ENCODE measurements around the gene FBXL7.

The FBXL7 gene

DNA sequence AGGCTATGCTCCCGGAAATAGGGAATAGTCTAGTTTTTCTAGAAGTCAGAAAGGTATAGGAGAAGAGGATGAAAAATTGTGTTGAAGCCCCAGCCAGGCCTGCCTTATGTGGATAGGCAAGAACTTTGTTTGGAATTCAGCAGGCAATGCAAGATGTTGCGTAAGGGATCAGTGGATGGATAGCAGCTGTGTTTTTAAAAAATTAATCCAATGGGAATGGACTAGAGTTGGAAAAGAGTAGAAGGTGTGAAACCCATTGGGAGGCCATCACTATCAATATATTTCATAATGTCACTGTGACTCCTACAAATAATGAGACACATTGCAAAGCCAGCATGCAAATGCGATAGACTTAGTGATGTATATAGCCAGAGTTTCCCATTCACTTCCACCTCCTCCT lies 397.7 kb downstream of the FBXL7 start:
- H3K9me3 ChIP-seq (ENCODE audit: insufficient read depth, low read length): no peaks in the 10 kb centered on the region
- H3K27me3 ChIP-seq (ENCODE audit: low read depth, low read length): no peaks in the 10 kb centered on the region
- H3K27ac ChIP-seq (ENCODE audit: low read length): no peak overlapping the region
- no peaks in the 10 kb centered on the region for H4K20me1 ChIP-seq (ENCODE audit: insufficient read depth, low read length)
- H3K79me2 ChIP-seq (ENCODE audit: low read length): no peaks in the 10 kb centered on the region
- no peak overlapping the region for H2AFZ ChIP-seq (ENCODE audit: low read depth, low read length)
- H3K36me3 ChIP-seq (replicated peaks; ENCODE audit: low read depth, low read length): no peaks in the 10 kb centered on the region
- H3K4me2 ChIP-seq (ENCODE audit: low read length): no peak overlapping the region
- H3K4me3 ChIP-seq (ENCODE audit: low read length): no peak overlapping the region
- no peak overlapping the region for H3K9ac ChIP-seq (ENCODE audit: low read length)
- no peaks in the 10 kb centered on the region for H3K4me1 ChIP-seq (ENCODE audit: low read length)
- TF ChIP-seq EZH2phosphoT487 (IDR thresholded peaks at IDR 0.05; ENCODE audit: low read depth): no peak
- TF ChIP-seq, protein P1, sequence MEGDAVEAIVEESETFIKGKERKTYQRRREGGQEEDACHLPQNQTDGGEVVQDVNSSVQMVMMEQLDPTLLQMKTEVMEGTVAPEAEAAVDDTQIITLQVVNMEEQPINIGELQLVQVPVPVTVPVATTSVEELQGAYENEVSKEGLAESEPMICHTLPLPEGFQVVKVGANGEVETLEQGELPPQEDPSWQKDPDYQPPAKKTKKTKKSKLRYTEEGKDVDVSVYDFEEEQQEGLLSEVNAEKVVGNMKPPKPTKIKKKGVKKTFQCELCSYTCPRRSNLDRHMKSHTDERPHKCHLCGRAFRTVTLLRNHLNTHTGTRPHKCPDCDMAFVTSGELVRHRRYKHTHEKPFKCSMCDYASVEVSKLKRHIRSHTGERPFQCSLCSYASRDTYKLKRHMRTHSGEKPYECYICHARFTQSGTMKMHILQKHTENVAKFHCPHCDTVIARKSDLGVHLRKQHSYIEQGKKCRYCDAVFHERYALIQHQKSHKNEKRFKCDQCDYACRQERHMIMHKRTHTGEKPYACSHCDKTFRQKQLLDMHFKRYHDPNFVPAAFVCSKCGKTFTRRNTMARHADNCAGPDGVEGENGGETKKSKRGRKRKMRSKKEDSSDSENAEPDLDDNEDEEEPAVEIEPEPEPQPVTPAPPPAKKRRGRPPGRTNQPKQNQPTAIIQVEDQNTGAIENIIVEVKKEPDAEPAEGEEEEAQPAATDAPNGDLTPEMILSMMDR (IDR thresholded peaks at IDR 0.05; ENCODE audit: low read depth, low read length): no peak

DNA sequence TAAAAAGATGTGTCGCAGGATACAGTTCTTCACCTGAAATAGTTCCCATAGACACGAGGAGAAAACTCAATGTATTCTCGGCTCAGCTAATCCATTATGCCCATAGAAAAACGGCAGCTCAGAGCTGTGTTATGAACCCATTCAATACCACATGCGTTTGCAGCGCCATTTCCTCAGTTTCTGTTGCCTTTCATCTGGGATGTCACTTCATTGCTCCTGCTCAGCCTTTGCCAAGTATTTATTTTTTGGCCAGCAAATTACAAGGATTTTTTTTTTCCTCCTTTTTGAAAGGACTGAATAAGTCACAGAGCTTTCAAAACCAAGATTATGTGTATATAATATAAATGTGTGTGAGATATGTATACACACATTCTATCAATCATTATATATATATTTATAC lies 398.7 kb downstream of the FBXL7 start:
- H3K4me2 ChIP-seq (ENCODE audit: low read length): no peak overlapping the region
- H4K20me1 ChIP-seq (ENCODE audit: insufficient read depth, low read length): no peaks in the 10 kb centered on the region
- no peak overlapping the region for H3K9ac ChIP-seq (ENCODE audit: low read length)
- H3K9me3 ChIP-seq (ENCODE audit: insufficient read depth, low read length): no peaks in the 10 kb centered on the region
- H3K79me2 ChIP-seq (ENCODE audit: low read length): no peaks in the 10 kb centered on the region
- H3K4me3 ChIP-seq (ENCODE audit: low read length): no peak overlapping the region
- H3K36me3 ChIP-seq (replicated peaks; ENCODE audit: low read depth, low read length): no peaks in the 10 kb centered on the region
- no peak overlapping the region for H2AFZ ChIP-seq (ENCODE audit: low read depth, low read length)
- TF ChIP-seq, protein P1 (IDR thresholded peaks at IDR 0.05; ENCODE audit: low read depth, low read length): no peak
- no peak for TF ChIP-seq EZH2phosphoT487 (IDR thresholded peaks at IDR 0.05; ENCODE audit: low read depth)
- no peak overlapping the region for H3K27ac ChIP-seq (ENCODE audit: low read length)
- H3K27me3 ChIP-seq (ENCODE audit: low read depth, low read length): no peaks in the 10 kb centered on the region
- H3K4me1 ChIP-seq (ENCODE audit: low read length): no peaks in the 10 kb centered on the region

DNA sequence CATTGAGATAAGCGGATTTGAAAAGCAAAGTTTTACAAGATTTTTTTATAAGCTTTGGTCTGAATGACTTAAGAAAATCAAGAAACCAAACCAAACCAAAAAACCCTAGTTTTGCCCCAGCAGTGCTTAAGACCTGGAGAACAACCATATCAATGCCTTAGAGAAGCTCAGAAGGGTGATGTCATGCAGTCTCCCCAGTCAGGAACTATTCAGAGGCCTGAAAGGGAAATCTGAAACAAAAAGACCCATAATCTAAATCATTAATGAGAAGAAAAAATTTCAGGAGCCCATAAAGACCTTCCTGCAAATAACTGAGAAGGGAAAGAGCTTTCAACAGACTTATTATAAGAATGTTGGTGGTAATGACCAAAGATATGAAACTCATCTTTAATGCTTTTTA lies 399.5 kb downstream of the FBXL7 start:
- H3K9ac ChIP-seq (ENCODE audit: low read length): no peak overlapping the region
- H3K79me2 ChIP-seq (ENCODE audit: low read length): no peaks in the 10 kb centered on the region
- no peak overlapping the region for H3K4me3 ChIP-seq (ENCODE audit: low read length)
- no peak overlapping the region for H3K4me2 ChIP-seq (ENCODE audit: low read length)
- H2AFZ ChIP-seq (ENCODE audit: low read depth, low read length): no peak overlapping the region
- no peaks in the 10 kb centered on the region for H3K4me1 ChIP-seq (ENCODE audit: low read length)
- H3K36me3 ChIP-seq (replicated peaks; ENCODE audit: low read depth, low read length): no peaks in the 10 kb centered on the region
- H4K20me1 ChIP-seq (ENCODE audit: insufficient read depth, low read length): no peaks in the 10 kb centered on the region
- H3K27ac ChIP-seq (ENCODE audit: low read length): no peak overlapping the region
- H3K27me3 ChIP-seq (ENCODE audit: low read depth, low read length): no peaks in the 10 kb centered on the region
- no peaks in the 10 kb centered on the region for H3K9me3 ChIP-seq (ENCODE audit: insufficient read depth, low read length)
- no peak for TF ChIP-seq EZH2phosphoT487 (IDR thresholded peaks at IDR 0.05; ENCODE audit: low read depth)
- TF ChIP-seq, protein P1 (IDR thresholded peaks at IDR 0.05; ENCODE audit: low read depth, low read length): no peak

DNA sequence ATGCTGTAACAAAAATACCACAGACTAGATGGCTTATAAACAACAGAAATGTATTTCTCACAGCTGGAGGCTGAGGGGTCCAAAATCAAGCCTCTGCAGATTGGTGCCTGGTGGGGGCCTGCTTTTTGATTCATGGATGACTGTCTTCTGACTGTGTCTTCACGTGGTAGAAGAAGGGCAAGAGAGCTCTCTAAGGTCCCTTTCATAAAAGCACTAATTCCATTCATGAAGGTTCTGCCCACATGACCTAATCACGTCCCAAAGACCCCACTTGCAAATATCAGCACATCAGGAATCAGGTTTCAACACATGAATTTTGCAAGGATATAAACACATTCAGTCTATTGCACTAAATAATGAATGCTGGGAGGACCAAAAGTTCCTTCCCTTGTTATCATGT lies 401.2 kb downstream of the FBXL7 start:
- TF ChIP-seq, protein P1 (IDR thresholded peaks at IDR 0.05; ENCODE audit: low read depth, low read length): no peak
- TF ChIP-seq EZH2phosphoT487 (IDR thresholded peaks at IDR 0.05; ENCODE audit: low read depth): no peak
- no peaks in the 10 kb centered on the region for H3K36me3 ChIP-seq (replicated peaks; ENCODE audit: low read depth, low read length)

More for the DNA sequence above, 401.2 kb downstream of the FBXL7 start:
- no peak overlapping the region for H3K4me2 ChIP-seq (ENCODE audit: low read length)
- H2AFZ ChIP-seq (ENCODE audit: low read depth, low read length): no peak overlapping the region
- H3K79me2 ChIP-seq (ENCODE audit: low read length): no peaks in the 10 kb centered on the region
- no peak overlapping the region for H3K27ac ChIP-seq (ENCODE audit: low read length)
- H3K4me1 ChIP-seq (ENCODE audit: low read length): no peaks in the 10 kb centered on the region
- H3K4me3 ChIP-seq (ENCODE audit: low read length): no peak overlapping the region
- H3K9ac ChIP-seq (ENCODE audit: low read length): no peak overlapping the region
- no peaks in the 10 kb centered on the region for H3K9me3 ChIP-seq (ENCODE audit: insufficient read depth, low read length)
- no peaks in the 10 kb centered on the region for H3K27me3 ChIP-seq (ENCODE audit: low read depth, low read length)
- no peaks in the 10 kb centered on the region for H4K20me1 ChIP-seq (ENCODE audit: insufficient read depth, low read length)

Measured in OCI-LY3 (cell line).